ENCODE results near the gene JAK1.
A peak's percentile ranks its signal among the peaks of the same experiment; 100 is the strongest.

JAK1 gene

GRCh38 chr1:64979358-64979757, 13.0 kb upstream of the JAK1 start:
- no peak for DNase-seq

GRCh38 chr1:64976361-64976760, 10.0 kb upstream of the JAK1 start:
- DNase-seq, result no peak

- no peak for DNase-seq
These were observed 9.4 kb upstream of the JAK1 start for GRCh38 chr1:64975740-64976139.

GRCh38 chr1:64975127-64975526, 8.8 kb upstream of the JAK1 start:
- DNase-seq, result no peak

GRCh38 chr1:64974288-64974825, 8.0 kb upstream of the JAK1 start:
- no peak for DNase-seq

- DNase-seq, result no peak
These were observed 6.8 kb upstream of the JAK1 start for GRCh38 chr1:64973061-64973647.

- no peak for DNase-seq
These were observed 3.1 kb upstream of the JAK1 start for GRCh38 chr1:64969305-64970046.

GRCh38 chr1:64967381-64967780, 1.0 kb upstream of the JAK1 start:
- no peak for DNase-seq

- peak; percentile 82 to 84 for DNase-seq
These were observed 787 bp downstream of the JAK1 start for GRCh38 chr1:64965366-64966157.

GRCh38 chr1:64963466-64963865, 2.9 kb downstream of the JAK1 start:
- DNase-seq, result no peak

- peak; percentile 24 to 37 for DNase-seq
These were observed 3.9 kb downstream of the JAK1 start for GRCh38 chr1:64962441-64962840.

- DNase-seq, result no peak
These were observed 4.4 kb downstream of the JAK1 start for GRCh38 chr1:64961923-64962322.

GRCh38 chr1:64960731-64961130, 5.6 kb downstream of the JAK1 start:
- DNase-seq, result no peak

- no peak for DNase-seq
These were observed 6.4 kb downstream of the JAK1 start for GRCh38 chr1:64959986-64960385.

GRCh38 chr1:64956733-64957441, 9.5 kb downstream of the JAK1 start:
- peak; percentile 32 to 34 for DNase-seq

- DNase-seq, result no peak
These were observed 10.2 kb downstream of the JAK1 start for GRCh38 chr1:64956010-64956640.

GRCh38 chr1:64955097-64956009, 11.0 kb downstream of the JAK1 start:
- DNase-seq, result no peak

- DNase-seq, result no peak
These were observed 13.1 kb downstream of the JAK1 start for GRCh38 chr1:64953241-64953640.

- DNase-seq, result no peak
These were observed 16.0 kb downstream of the JAK1 start for GRCh38 chr1:64950284-64950809.

- no peak for DNase-seq
These were observed 17.2 kb downstream of the JAK1 start for GRCh38 chr1:64948905-64949833.
